OCI-LY1 (cell line): ENCODE data around the gene EHBP1L1.

ENCODE experiments used
- H2AFZ ChIP-seq: fragments of 200-600 bp; sonication (generic), shearing (Covaris generic); 2 replicates; pipeline ENCODE4 v1.6.0; 2014; ENCODE audit warnings: antibody characterized with exemption, mild to moderate bottlenecking, low read length
- H3F3A ChIP-seq: fragments of 200-600 bp; sonication (generic), shearing (Covaris generic); 2 replicates; pipeline ENCODE4 v1.6.0; 2014; ENCODE audit warnings: mild to moderate bottlenecking, antibody characterized with exemption, low read length, moderate library complexity; ENCODE audit not compliant: insufficient read depth
- H3K27ac ChIP-seq: fragments of 200-600 bp; sonication (generic); 2 replicates; pipeline ENCODE4 v1.5.1; 2014; ENCODE audit warnings: low read length, mixed run types, mild to moderate bottlenecking, low read depth; ENCODE audit not compliant: poor library complexity, severe bottlenecking
- H3K27me3 ChIP-seq: fragments of 200-600 bp; sonication (generic); 2 replicates; pipeline ENCODE4 v1.6.0; 2014; ENCODE audit warnings: antibody characterized with exemption, mild to moderate bottlenecking, low read length, moderate library complexity; ENCODE audit not compliant: insufficient read depth
- H3K36me3 ChIP-seq: fragments of 200-600 bp; sonication (generic); 2 replicates; pipeline ENCODE4 v1.6.1; 2014; ENCODE audit warnings: mild to moderate bottlenecking, antibody characterized with exemption, low read length, moderate library complexity, mixed read lengths; ENCODE audit not compliant: insufficient read depth
- H3K4me1 ChIP-seq: fragments of 200-600 bp; sonication (generic); 2 replicates; pipeline ENCODE4 v1.5.1; 2014; ENCODE audit warnings: mild to moderate bottlenecking, low read length, moderate library complexity; ENCODE audit not compliant: insufficient read depth, severe bottlenecking
- H3K4me2 ChIP-seq: fragments of 200-600 bp; sonication (generic), shearing (Covaris generic); 2 replicates; pipeline ENCODE4 v1.6.1; 2014; ENCODE audit warnings: low read length
- H3K4me3 ChIP-seq: fragments of 200-600 bp; sonication (generic); 2 replicates; pipeline ENCODE4 v1.5.1; 2014; ENCODE audit warnings: low read length, low read depth, mild to moderate bottlenecking, mixed read lengths; ENCODE audit not compliant: poor library complexity, severe bottlenecking
- H3K79me2 ChIP-seq: fragments of 200-600 bp; shearing (Covaris generic); 2 replicates; pipeline ENCODE4 v1.6.1; 2016; ENCODE audit warnings: mixed run types, low read length, mixed read lengths; ENCODE audit not compliant: insufficient read depth
- H3K9ac ChIP-seq: fragments of 200-600 bp; sonication (generic), shearing (Covaris generic); 2 replicates; pipeline ENCODE4 v1.6.1; 2014; ENCODE audit warnings: mild to moderate bottlenecking, low read length, mixed read lengths
- H3K9me2 ChIP-seq: fragments of 200-600 bp; sonication (generic), shearing (Covaris generic); 2 replicates; pipeline ENCODE4 v1.6.1; 2014; ENCODE audit warnings: low read depth, mild to moderate bottlenecking, low read length, mixed read lengths
- H3K9me3 ChIP-seq: fragments of 200-600 bp; shearing (Covaris generic); 2 replicates; pipeline ENCODE4 v1.6.1; 2014; ENCODE audit warnings: low read length, mixed read lengths
- H4K20me1 ChIP-seq: fragments of 200-600 bp; sonication (generic), shearing (Covaris generic); 2 replicates; pipeline ENCODE4 v1.6.0; 2016; ENCODE audit warnings: mild to moderate bottlenecking, low read length; ENCODE audit not compliant: insufficient read depth
- EZH2 ChIP-seq: fragments of 200-600 bp; sonication (generic), shearing (Covaris generic); IDR thresholded peaks from 2 replicates; pipeline ENCODE4 v1.8.0; 2017; ENCODE audit warnings: borderline replicate concordance, mixed run types, mild to moderate bottlenecking, antibody characterized with exemption, low read length, moderate library complexity, mixed read lengths
- TF ChIP-seq, protein P1 (sequence below): fragments of 200-600 bp; sonication (generic), shearing (Covaris generic); IDR thresholded peaks from 2 replicates; pipeline ENCODE4 v1.5.1; 2017; ENCODE audit warnings: mild to moderate bottlenecking, antibody characterized with exemption, low read length, moderate library complexity, mixed read lengths

The EHBP1L1 gene

DNA sequence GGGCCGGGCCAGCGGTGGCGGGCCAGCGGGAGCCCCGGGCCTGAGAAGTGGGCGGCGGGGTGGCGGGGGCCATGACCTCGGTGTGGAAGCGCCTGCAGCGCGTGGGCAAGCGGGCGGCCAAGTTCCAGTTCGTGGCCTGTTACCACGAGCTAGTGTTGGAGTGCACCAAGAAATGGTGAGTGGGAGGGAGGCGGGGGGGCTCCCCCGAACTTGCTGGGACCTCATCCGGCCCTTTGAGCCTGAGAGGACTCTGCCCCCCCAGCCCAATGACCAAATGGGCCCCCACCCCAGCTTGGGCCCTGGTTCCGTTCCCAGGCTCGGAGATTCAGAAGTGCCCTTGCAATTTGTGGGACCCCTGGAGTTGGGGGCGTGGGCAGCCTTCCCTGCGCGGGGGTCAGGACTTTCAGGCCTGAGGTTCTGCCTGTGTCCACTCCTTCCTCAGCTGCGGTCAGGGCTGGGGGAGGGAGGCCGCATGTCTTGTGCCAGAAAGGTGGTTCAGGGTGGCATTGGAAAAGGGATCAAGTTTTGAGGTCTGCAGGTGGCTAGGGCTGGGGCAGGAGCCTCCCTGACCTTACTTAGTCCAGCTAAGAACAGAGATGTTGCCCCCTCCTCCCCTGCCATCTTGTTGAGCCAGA, 496 bp downstream of the EHBP1L1 start:
- H4K20me1 ChIP-seq = no peaks in the 10 kb centered on the region
- H3K36me3 ChIP-seq = no peaks in the 10 kb centered on the region; the same call in 1 of the 2 replicates
- no peak overlapping the region for H2AFZ ChIP-seq
- TF ChIP-seq, protein P1, sequence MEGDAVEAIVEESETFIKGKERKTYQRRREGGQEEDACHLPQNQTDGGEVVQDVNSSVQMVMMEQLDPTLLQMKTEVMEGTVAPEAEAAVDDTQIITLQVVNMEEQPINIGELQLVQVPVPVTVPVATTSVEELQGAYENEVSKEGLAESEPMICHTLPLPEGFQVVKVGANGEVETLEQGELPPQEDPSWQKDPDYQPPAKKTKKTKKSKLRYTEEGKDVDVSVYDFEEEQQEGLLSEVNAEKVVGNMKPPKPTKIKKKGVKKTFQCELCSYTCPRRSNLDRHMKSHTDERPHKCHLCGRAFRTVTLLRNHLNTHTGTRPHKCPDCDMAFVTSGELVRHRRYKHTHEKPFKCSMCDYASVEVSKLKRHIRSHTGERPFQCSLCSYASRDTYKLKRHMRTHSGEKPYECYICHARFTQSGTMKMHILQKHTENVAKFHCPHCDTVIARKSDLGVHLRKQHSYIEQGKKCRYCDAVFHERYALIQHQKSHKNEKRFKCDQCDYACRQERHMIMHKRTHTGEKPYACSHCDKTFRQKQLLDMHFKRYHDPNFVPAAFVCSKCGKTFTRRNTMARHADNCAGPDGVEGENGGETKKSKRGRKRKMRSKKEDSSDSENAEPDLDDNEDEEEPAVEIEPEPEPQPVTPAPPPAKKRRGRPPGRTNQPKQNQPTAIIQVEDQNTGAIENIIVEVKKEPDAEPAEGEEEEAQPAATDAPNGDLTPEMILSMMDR = no peak
- no peak for TF ChIP-seq EZH2
- H3K4me1 ChIP-seq = peaks cover 42% of the 10 kb centered on the region
- H3K4me2 ChIP-seq = peak overlapping the region; percentile 63
- peaks cover 5% of the 10 kb centered on the region; the same call in 1 of the 2 replicates for H3K27me3 ChIP-seq
- H3K27ac ChIP-seq = no peak overlapping the region
- H3K4me3 ChIP-seq = peak overlapping the region; percentile 54
- no peaks in the 10 kb centered on the region for H3K79me2 ChIP-seq
- no peaks in the 10 kb centered on the region for H3K9me3 ChIP-seq
- peak overlapping the region; percentile 48; the same call in 1 of the 2 replicates for H3K9ac ChIP-seq
- no peaks in the 10 kb centered on the region for H3K9me2 ChIP-seq
- H3F3A ChIP-seq = no peaks in the 10 kb centered on the region; the same call in 1 of the 2 replicates

DNA sequence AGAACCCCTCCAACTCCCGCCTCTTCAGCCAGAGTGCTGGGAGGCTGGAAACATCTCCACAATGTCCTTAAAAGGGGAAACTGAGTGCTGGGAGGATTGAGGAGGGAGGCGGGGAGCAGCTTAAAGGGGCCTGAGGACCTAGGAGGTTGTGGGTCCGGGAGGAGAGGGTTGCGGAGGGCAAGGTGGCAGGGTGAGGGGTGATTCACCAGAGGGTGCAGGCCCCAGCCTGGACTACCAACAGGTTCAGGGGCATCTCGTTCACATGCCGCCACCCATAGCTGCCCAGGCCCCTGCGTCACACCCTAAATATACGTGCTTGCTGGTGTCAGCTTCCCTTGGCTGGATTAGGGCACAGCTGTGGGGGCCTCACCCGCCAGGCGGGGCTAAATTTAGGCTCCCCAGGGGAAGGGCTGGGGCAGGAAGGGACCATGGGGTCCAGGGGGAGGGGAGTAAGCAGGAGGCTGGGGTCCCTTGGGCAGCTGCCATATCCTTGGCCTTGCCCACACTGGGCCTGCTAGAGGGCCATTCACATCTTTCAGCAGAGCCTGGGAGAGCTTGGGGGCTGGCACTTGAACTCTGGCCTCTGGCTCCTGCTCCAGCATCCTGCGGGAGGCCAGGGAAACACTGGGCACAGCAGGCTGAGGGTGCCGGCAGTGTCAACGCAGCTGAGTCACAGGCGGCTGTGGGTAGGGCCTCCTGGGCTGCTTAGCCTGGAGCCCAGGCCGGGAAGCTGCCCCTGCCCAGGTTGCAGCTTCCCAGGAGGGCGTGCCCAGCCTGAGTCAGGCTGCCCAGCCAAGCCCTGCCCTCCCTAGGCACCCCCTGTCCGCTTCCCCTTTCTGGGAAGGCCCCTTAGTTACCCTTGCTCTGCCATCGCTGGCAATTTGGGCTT, 1.3 kb downstream of the EHBP1L1 start:
- H3K4me1 ChIP-seq = peaks cover 34% of the 10 kb centered on the region
- no peaks in the 10 kb centered on the region for H4K20me1 ChIP-seq
- no peak overlapping the region for H3K4me3 ChIP-seq
- H3K27ac ChIP-seq = no peak overlapping the region
- no peak overlapping the region for H3K9ac ChIP-seq
- H3K27me3 ChIP-seq = peaks cover 5% of the 10 kb centered on the region
- no peaks in the 10 kb centered on the region; the same call in 1 of the 2 replicates for H3K36me3 ChIP-seq
- TF ChIP-seq EZH2 = no peak
- TF ChIP-seq, protein P1 = no peak
- H3K9me2 ChIP-seq = no peaks in the 10 kb centered on the region
- no peaks in the 10 kb centered on the region; the same call in 1 of the 2 replicates for H3F3A ChIP-seq
- H3K9me3 ChIP-seq = no peaks in the 10 kb centered on the region
- peak overlapping the region; percentile 63; the same call in 1 of the 2 replicates for H3K4me2 ChIP-seq
- H2AFZ ChIP-seq = no peak overlapping the region
- no peaks in the 10 kb centered on the region for H3K79me2 ChIP-seq

DNA sequence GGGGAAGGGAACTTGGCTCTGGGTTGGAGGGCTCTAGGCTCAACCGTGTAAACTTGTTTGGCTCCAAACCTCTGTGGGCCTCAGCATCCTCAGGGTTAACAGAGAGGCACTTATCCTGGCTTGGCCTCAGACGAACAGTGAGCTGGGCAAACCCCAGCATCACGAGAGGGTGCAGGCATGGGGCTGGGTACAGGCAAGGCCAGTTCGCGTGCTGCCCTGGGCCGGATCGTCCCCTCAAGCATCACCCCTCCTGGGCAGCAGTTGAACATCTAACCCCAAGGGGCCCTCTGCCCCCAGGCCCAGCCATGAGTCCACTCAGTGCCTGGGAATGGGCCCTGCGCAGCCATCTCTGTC, 1.9 kb downstream of the EHBP1L1 start:
- no peaks in the 10 kb centered on the region for H3K9me2 ChIP-seq
- H2AFZ ChIP-seq = no peak overlapping the region
- no peaks in the 10 kb centered on the region for H3K9me3 ChIP-seq
- no peaks in the 10 kb centered on the region for H3K79me2 ChIP-seq
- no peak overlapping the region for H3K27ac ChIP-seq
- TF ChIP-seq, protein P1 = no peak
- no peak for TF ChIP-seq EZH2
- H4K20me1 ChIP-seq = no peaks in the 10 kb centered on the region
- H3K9ac ChIP-seq = no peak overlapping the region
- peaks cover 33% of the 10 kb centered on the region for H3K4me1 ChIP-seq
- H3F3A ChIP-seq = no peaks in the 10 kb centered on the region; the same call in 1 of the 2 replicates
- no peaks in the 10 kb centered on the region; the same call in 1 of the 2 replicates for H3K36me3 ChIP-seq
- H3K4me3 ChIP-seq = no peak overlapping the region
- no peak overlapping the region for H3K4me2 ChIP-seq
- H3K27me3 ChIP-seq = peaks cover 5% of the 10 kb centered on the region
